ENCODE results near the gene RAB40C.

Gene RAB40C

DNA sequence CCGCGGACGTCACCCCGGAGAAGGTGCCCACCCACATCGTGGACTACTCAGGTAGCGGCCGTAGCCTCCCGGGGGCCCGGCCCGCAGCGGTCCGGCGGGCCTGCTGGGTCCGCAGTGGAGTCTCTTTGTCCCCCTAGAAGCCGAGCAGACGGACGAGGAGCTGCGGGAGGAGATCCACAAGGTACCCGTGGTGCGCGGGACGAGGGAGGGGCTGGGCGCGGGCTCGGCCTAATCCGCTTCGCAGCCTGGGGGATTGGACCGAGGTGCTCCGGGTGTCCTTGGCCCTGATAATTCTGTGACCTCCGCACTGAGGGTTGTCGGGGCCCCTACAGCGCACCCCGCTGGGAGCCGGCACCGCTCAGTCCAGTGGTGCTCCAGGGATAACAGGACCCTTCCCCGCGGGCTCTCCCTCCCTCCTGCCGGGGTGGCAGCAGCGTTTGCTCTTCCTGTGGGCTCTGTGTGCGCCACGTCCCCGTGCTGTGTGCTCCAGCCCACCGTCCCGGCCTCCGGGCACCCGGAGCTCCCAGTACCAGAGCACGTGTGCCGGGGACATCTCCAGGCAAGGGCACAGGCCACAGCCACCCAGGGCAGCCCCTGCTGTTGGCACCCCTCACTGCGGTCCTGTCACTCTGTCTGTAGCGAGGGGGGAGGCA, 78.8 kb downstream of the RAB40C start:
- POLR2A ChIA-PET = interaction anchor here (1.1 to 3.0 kb wide), 3 partner anchors 11 to 33 kb away, joined by 3 to 13 read pairs (median 9); partner anchors contain the start of genes METTL26 and STUB1
- TF ChIP-seq TARDBP (IDR thresholded peaks at IDR 0.05) (no peak), L3MBTL2 (conservative IDR thresholded peaks at IDR 0.05) (no peak), FOXM1 (IDR thresholded peaks at IDR 0.05; ENCODE audit: borderline replicate concordance) (no peak), CTBP1 (IDR thresholded peaks at IDR 0.05; ENCODE audit: borderline replicate concordance) (no peak), SUZ12 (IDR thresholded peaks at IDR 0.05) (no peak), FOXA1 (IDR thresholded peaks at IDR 0.05) (no peak)
- no peak for DNase-seq (ENCODE audit: extremely low spot score)
- CTCF ChIA-PET = no interaction called here

DNA sequence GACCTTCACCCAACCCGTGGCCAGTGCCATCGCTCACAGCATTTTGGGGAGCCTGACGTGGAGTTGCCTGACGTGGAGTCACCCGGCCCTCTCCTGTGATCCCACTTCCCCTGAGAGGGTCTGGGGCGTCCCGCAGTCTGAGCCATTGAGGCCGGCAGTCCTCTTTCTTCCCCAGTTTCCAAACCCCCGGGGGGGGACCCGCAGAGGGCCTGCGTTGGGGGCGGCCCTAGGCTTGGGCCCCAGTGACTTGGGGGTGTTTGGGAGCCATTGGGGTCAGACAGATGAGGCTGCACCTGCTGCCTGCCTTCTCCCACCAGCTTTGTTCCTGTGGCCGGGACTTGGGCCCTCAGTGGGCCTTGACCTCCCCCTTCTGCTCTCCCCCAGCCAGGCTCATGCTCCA, 79.8 kb downstream of the RAB40C start:
- POLR2A ChIA-PET = interaction anchor here (1.8 to 3.0 kb wide), 2 partner anchors 10 to 12 kb away, joined by 9 to 13 read pairs; partner anchors contain the start of gene STUB1
- CTCF ChIA-PET = no interaction called here
- TF ChIP-seq TARDBP (IDR thresholded peaks at IDR 0.05) = no peak
- no peak for TF ChIP-seq FOXA1 (IDR thresholded peaks at IDR 0.05)
- TF ChIP-seq HDGF (IDR thresholded peaks at IDR 0.05; ENCODE audit: borderline replicate concordance) = no peak
- no peak for TF ChIP-seq FOXM1 (IDR thresholded peaks at IDR 0.05; ENCODE audit: borderline replicate concordance)
- DNase-seq (ENCODE audit: extremely low spot score) = no peak

DNA sequence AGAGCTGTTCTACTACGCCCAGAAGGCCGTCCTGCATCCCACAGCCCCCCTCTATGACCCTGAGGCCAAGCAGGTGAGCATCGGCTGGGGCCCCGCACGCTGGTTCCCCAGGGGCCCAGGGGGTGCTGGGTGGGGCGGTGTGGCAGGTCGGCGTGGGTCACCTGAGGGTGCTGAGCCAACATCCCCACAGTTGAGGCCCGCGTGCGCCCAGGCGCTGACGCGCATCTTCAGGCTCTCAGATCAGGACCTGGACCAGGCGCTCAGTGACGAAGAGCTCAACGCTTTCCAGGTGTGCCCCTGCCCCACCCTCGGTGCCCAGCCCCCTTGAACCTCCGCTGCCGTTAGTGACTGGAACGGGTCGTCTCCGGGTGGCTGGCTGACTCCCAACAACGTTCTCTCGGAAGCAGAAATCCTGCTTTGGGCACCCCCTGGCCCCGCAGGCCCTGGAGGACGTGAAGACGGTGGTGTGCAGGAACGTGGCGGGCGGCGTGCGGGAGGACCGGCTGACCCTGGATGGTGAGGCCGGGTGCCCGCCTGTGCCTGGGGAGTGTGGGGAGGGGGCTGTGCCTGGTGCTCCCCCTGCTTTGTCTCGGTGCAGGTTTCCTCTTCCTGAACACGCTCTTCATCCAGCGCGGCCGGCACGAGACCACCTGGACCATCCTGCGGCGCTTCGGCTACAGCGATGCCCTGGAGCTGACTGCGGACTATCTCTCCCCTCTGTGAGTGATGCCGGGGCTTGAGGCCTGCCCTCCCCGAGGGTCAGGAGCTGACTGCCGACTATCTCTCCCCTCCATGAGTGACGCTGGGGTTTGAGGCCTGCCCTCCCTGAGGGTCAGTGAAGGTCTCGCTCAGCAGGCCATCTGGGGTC, 80.9 kb downstream of the RAB40C start:
- TF ChIP-seq L3MBTL2 (conservative IDR thresholded peaks at IDR 0.05) = no peak
- no peak for TF ChIP-seq TARDBP (IDR thresholded peaks at IDR 0.05)
- TF ChIP-seq ELF4 (IDR thresholded peaks at IDR 0.05) = no peak
- no peak for TF ChIP-seq ARNT (IDR thresholded peaks at IDR 0.05)
- no peak for TF ChIP-seq HDGF (IDR thresholded peaks at IDR 0.05; ENCODE audit: borderline replicate concordance)
- TF ChIP-seq ZNF384 (IDR thresholded peaks at IDR 0.05) = no peak
- TF ChIP-seq SUZ12 (IDR thresholded peaks at IDR 0.05) = no peak
- no peak for TF ChIP-seq FOXA1 (IDR thresholded peaks at IDR 0.05)
- TF ChIP-seq CTBP1 (IDR thresholded peaks at IDR 0.05; ENCODE audit: borderline replicate concordance) = no peak
- no peak for TF ChIP-seq SP1 (IDR thresholded peaks at IDR 0.05)
- TF ChIP-seq FOXK2 (IDR thresholded peaks at IDR 0.05) = no peak
- no peak for DNase-seq (ENCODE audit: extremely low spot score)
- CTCF ChIA-PET = no interaction called here
- POLR2A ChIA-PET = interaction anchor here (1.1 kb wide), 2 partner anchors 11 to 25 kb away, joined by 3 to 4 read pairs; no protein-coding TSS in a partner anchor

DNA sequence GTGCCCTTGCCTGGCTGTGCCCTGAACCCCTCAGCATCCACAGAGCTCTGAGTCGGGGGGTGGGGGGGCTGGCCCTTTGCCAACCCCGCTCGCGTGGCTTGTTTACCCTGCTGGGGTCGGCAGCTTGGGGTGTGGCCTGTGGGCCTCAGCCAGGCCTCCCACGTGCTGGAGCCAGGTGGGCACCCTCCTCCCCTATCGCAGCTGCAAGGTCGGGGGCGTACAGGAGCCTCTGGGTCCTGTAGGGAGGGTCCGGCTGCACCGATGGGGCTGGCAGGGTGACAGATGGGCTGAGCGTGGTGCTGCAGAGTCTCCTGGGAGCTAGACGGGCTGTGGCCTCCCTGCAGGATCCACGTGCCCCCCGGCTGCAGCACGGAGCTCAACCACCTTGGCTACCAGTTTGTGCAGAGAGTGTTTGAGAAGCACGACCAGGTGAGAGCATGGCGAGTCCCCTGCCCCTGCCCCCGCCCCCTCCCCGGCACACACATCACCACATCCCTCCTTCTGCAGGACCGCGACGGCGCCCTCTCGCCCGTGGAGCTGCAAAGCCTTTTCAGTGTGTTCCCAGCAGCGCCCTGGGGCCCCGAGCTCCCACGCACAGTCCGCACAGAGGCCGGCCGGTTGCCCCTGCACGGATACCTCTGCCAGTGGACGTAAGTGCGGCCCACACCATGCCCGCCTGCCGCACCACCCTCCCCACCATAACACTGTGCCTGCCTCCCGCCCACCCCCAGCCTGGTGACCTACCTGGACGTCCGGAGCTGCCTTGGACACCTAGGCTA, 81.7 kb downstream of the RAB40C start:
- no peak for DNase-seq (ENCODE audit: extremely low spot score)
- TF ChIP-seq SP1 (IDR thresholded peaks at IDR 0.05) (no peak), NFRKB (IDR thresholded peaks at IDR 0.05) (no peak), CTBP1 (IDR thresholded peaks at IDR 0.05; ENCODE audit: borderline replicate concordance) (no peak), SUZ12 (IDR thresholded peaks at IDR 0.05) (no peak), FOXM1 (IDR thresholded peaks at IDR 0.05; ENCODE audit: borderline replicate concordance) (no peak), L3MBTL2 (conservative IDR thresholded peaks at IDR 0.05) (no peak), BHLHE40 (IDR thresholded peaks at IDR 0.05; ENCODE audit: borderline replicate concordance) (no peak), FOXK2 (IDR thresholded peaks at IDR 0.05) (no peak), ELF4 (IDR thresholded peaks at IDR 0.05) (no peak), LEF1 (IDR thresholded peaks at IDR 0.05; ENCODE audit: borderline replicate concordance) (no peak), FOXA1 (IDR thresholded peaks at IDR 0.05) (no peak)
- TF ChIP-seq, protein P1, sequence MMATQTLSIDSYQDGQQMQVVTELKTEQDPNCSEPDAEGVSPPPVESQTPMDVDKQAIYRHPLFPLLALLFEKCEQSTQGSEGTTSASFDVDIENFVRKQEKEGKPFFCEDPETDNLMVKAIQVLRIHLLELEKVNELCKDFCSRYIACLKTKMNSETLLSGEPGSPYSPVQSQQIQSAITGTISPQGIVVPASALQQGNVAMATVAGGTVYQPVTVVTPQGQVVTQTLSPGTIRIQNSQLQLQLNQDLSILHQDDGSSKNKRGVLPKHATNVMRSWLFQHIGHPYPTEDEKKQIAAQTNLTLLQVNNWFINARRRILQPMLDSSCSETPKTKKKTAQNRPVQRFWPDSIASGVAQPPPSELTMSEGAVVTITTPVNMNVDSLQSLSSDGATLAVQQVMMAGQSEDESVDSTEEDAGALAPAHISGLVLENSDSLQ (IDR thresholded peaks at IDR 0.05) = no peak
- POLR2A ChIA-PET = interaction anchor here (1.1 to 2.1 kb wide), 2 partner anchors 10 to 24 kb away, joined by 3 to 9 read pairs; partner anchors contain the start of gene STUB1
- CTCF ChIA-PET = no interaction called here

DNA sequence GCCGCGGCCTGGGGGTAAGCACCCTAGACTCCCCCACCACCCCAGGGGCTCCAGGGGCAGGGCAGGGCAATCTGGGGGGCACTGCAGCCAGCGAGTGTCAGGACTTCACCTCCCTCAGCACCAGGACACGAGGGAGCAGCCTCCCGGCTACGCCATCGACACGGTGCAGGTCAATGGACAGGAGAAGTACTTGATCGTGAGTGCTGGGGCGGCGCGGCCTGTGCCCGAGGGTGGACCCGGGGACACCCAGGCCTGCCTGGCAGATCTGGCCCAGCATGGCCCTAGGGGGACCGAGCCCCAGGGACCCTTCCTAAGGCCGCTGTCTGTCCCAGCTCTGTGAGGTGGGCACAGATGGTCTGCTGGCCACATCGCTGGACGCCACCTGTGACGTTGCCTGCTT, 82.5 kb downstream of the RAB40C start:
- POLR2A ChIA-PET = interaction anchor here (2.1 kb wide), 1 partner anchor 9 kb away, joined by 9 read pairs; the partner anchor contains the start of gene STUB1
- no peak for DNase-seq (ENCODE audit: extremely low spot score)
- no peak for TF ChIP-seq FOXK2 (IDR thresholded peaks at IDR 0.05)
- CTCF ChIA-PET = no interaction called here

DNA sequence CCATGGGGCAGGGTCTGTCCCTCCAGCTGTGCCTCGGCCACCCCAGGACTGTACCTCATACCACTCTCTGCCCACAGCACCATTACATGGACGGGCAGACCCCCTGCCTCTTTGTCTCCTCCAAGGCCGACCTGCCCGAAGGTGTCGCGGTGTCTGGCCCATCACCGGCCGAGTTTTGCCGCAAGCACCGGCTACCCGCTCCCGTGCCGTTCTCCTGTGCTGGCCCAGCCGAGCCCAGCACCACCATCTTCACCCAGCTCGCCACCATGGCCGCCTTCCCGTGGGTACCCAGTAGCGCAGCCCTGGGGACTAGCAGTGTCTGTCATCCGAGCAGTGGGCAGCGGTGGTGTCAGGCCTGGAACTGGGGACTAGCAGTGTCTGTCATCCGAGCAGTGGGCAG, 83.0 kb downstream of the RAB40C start:
- no peak for TF ChIP-seq BHLHE40 (IDR thresholded peaks at IDR 0.05; ENCODE audit: borderline replicate concordance)
- TF ChIP-seq, protein P1 (IDR thresholded peaks at IDR 0.05) = no peak
- TF ChIP-seq FOXA1 (IDR thresholded peaks at IDR 0.05) = no peak
- TF ChIP-seq CTBP1 (IDR thresholded peaks at IDR 0.05; ENCODE audit: borderline replicate concordance) = no peak
- TF ChIP-seq SUZ12 (IDR thresholded peaks at IDR 0.05) = no peak
- no peak for TF ChIP-seq HDGF (IDR thresholded peaks at IDR 0.05; ENCODE audit: borderline replicate concordance)
- TF ChIP-seq TARDBP (IDR thresholded peaks at IDR 0.05) = no peak
- no peak for TF ChIP-seq NFRKB (IDR thresholded peaks at IDR 0.05)
- no peak for TF ChIP-seq FOXM1 (IDR thresholded peaks at IDR 0.05; ENCODE audit: borderline replicate concordance)
- no peak for TF ChIP-seq LEF1 (IDR thresholded peaks at IDR 0.05; ENCODE audit: borderline replicate concordance)
- no peak for TF ChIP-seq ELF4 (IDR thresholded peaks at IDR 0.05)
- no peak for TF ChIP-seq FOXK2 (IDR thresholded peaks at IDR 0.05)
- no peak for TF ChIP-seq L3MBTL2 (conservative IDR thresholded peaks at IDR 0.05)
- CTCF ChIA-PET = no interaction called here
- no peak for DNase-seq (ENCODE audit: extremely low spot score)
- POLR2A ChIA-PET = interaction anchor here (0.6 to 2.1 kb wide), 5 partner anchors 8 to 289 kb away, joined by 3 to 9 read pairs (median 3); partner anchors contain the start of gene STUB1
